ENCODE data around the gene ACTN1.
"Not testable (repeated sequence)": the region's sequence is repeated elsewhere in the genome, so short reads cannot be mapped to it uniquely, and the experiment has no call there.

ACTN1 gene

DNA sequence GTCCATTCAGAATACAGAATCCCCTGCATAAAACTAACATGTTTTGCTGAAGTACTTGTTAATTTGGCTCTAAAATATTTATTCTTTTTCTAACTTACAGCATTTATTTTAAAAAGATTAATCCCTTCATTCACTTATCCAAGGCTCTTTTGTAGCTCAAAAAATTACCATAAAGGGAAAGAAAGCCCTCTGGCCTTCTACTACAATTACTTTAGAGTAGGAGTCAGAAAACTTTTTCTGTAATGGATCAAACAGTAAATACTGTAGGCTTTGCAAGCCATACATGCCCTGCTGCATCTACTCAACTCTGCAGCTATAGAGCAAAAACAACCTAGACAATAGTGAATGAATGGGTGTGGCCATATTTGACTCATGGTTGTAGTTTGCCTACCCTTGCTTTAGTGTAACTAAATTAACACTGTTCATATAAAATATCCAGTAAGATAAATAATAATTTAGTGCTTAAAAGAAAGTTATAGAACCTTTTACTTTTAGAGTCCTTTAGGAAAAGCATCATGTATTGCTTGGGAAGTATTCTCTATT lies 112.0 kb downstream of the ACTN1 start:
- DNase-seq (ENCODE audit: low read depth in 1 of 2, low spot score in 1 of 2): no peak

- no peak for DNase-seq (ENCODE audit: low read depth in 1 of 2, low spot score in 1 of 2)
These were observed 113.6 kb downstream of the ACTN1 start for GRCh38 chr14:68865542-68865941.

DNA sequence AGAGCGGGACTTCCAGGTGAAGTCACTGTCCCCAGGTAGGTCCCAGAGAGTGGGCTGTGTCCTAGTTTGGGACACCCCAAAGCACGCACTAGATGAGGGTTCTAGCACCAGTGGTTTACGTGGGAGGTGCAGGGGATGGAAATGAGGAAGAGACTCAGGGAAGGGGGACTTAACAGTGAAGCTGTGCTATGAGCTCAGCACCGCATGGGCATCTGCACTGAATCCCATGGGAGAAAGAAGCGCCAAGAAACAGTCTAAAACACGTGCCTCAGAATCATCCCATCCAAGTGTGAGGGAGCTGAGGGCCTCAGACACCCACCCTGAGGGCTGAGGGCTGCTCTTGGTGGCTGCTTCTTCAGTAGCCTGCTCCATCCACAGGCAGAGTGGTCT lies 114.7 kb downstream of the ACTN1 start:
- no peak for DNase-seq (ENCODE audit: low read depth in 1 of 2, low spot score in 1 of 2)

DNA sequence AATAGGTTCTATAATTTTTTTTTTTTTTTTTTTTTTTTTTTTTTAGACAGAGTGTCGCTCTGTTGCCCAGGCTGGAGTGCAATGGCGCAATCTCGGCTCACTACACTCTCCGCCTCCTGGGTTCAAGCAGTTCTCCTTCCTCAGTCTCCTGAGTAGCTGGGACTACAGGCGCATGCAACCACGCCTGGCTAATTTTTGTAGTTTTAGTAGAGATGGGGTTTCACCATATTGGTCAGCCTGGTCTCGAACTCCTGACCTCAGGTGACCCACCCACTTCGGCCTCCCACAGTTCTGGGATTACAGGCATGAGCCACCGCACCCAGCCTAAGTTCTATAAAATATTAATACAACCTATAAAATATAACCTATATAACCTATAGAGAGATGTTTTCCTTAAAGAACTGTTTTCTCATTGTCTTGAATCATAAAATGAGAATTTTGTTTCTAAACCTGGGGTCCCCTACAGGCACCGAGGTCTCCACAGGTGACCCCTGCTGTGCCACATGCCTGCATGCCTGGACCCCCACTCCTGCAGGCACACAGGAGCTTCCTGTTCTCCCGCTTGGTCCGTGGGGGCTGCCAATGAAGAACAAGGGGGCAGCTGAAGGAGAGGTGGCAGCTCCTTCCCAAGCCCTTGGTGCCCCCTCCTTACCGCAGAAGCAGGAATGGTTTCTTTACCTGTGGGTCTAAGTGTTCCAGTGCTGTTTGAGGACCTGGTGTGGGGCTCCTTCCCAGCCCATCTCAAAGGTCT lies 115.3 kb downstream of the ACTN1 start:
- no peak for DNase-seq (ENCODE audit: low read depth in 1 of 2, low spot score in 1 of 2)

DNA sequence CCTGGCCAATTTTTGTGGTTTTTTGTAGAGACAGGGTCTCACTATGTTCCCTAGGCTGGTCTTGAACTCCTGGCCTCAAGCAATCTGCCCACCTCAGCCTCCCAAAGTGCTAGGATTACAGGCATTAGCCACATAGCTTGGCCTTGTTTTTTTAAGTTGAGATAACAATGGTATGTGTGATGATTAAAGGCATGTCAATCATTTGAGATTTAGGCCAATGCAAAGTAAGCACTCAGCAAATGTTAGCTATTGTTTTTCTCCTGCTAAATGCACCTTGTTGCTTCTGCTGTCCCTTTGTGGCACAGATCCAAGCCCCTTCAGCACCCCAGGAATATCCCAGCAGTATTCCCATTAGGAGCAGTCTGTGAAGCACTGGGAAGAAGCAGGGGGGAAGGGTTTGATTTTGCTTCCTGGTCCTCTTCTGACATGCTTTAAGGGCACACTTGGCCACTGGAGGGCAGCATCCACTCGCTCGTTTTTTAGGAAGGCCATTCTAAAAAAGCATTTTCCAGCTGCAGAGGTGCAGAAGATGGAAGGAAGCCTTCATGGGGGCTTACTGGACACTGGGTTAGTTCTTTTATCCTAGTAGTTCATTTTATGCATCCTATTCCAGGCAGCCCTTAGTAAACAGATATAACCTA lies 116.0 kb downstream of the ACTN1 start:
- peak; percentile 24 to 41 for DNase-seq (ENCODE audit: low read depth in 1 of 2, low spot score in 1 of 2)

DNA sequence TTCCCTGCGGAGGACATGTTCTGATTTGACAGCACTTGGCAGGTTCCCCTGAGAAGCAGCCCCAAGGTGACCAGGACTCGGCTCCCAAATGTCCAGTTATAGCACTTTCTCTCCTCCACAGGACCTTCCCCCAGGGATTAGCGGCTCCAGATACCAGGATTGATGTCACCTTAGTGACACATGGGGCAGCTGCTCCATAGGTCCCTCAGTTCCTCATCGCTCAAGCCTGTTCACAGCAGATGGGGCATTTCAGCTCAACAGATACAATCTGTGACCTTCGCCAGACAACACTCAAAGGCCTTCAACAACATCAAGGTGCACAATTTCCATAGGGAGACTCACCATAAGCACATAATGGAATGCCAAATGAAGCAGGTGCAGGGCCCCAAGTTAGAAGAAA lies 118.3 kb downstream of the ACTN1 start:
- DNase-seq (ENCODE audit: low read depth in 1 of 2, low spot score in 1 of 2): no peak

GRCh38 chr14:68857516-68858070 lies 121.5 kb downstream of the ACTN1 start:
- DNase-seq (ENCODE audit: low read depth in 1 of 2, low spot score in 1 of 2): no peak

- no peak for DNase-seq (ENCODE audit: low read depth in 1 of 2, low spot score in 1 of 2)
These were observed 122.5 kb downstream of the ACTN1 start for GRCh38 chr14:68856572-68856971.

GRCh38 chr14:68854421-68854820 lies 124.7 kb downstream of the ACTN1 start:
- DNase-seq (ENCODE audit: low read depth in 1 of 2, low spot score in 1 of 2): no peak

- DNase-seq (ENCODE audit: low read depth in 1 of 2, low spot score in 1 of 2): no peak
These were observed 125.4 kb downstream of the ACTN1 start for GRCh38 chr14:68853749-68854148.

DNA sequence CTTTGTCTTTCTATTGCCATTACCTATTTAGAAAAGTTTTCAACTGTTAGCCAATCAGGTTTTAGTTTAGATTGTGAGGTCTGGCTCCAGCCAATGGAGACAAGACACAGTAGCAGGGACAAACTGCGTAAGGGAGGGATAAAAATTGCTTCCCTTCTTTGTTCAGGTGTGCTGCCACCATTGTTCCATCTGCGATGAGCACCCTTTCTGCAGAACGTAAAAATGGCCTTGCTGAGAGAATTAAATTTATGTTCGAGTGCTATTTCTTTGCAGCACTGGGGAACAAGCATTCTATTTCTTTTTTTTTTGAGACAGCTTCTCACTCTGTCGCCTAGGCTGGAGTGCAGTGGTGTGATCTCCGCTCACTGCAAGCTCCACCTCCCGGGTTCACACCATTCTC lies 126.6 kb downstream of the ACTN1 start:
- not testable (repeated sequence) for DNase-seq (ENCODE audit: low read depth in 1 of 2, low spot score in 1 of 2)

GRCh38 chr14:68851078-68851477 lies 128.0 kb downstream of the ACTN1 start:
- DNase-seq (ENCODE audit: low read depth in 1 of 2, low spot score in 1 of 2): no peak

DNA sequence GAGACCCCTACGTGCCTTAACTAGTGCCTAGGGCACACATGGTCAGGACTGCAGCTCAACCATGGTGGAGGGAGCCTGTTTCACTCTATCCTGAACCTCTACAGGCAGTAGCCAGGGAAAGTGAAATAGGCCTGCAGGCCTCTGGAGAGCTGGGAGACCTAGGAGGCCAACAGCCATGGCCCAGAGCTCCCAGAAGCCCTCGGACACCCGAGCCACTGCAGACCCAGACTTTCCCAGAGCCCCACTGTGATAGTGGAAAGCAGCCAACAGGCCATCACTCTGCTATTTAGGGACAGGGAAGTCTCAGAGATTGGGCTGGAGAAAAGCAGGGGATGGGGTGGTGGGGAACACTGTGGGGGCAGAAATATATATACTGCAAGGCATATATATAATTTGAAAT lies 129.7 kb downstream of the ACTN1 start:
- no peak for DNase-seq (ENCODE audit: low read depth in 1 of 2, low spot score in 1 of 2)

DNA sequence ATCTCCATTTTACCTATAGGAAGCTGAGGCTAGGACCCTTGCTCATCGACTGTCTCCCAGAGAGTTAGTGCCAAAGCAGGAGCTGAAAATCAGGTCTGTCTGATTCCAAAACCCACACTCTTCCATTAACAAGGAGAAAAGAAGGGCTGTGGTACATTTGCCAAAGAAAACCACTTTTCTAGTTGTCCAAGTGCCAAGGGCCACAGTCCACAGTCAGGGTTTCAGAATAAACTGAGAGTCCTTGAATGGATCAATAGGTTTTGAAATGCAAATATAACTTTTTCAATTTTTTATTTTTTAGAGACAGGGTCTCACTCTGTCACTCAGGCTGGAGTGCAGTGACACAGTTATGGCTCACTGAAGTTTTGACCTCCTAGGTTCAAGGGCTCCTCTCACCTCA lies 130.8 kb downstream of the ACTN1 start:
- DNase-seq (ENCODE audit: low read depth in 1 of 2, low spot score in 1 of 2): no peak

DNA sequence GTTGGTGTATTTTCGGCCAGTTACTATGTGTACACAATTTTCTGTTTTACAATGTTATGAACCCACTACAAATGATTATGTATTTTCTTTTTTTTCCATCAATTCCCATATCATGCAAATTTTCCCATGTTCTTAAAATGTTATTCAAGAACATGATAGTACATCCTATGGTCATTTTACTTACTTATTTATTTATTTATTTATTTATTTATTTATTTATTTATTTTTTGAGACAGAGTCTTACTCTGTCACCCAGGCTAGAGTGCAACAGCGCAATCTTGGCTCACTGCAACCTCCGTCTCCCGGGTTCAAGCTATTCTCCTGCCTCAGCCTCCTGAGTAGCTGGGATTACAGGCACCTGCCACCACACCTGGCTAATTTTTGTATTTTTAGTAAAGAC lies 131.5 kb downstream of the ACTN1 start:
- not testable (repeated sequence) for DNase-seq (ENCODE audit: low read depth in 1 of 2, low spot score in 1 of 2)

- DNase-seq (ENCODE audit: low read depth in 1 of 2, low spot score in 1 of 2): no peak
These were observed 132.6 kb downstream of the ACTN1 start for GRCh38 chr14:68846466-68846865.

GRCh38 chr14:68844210-68844545 lies 134.9 kb downstream of the ACTN1 start:
- DNase-seq (ENCODE audit: low read depth in 1 of 2, low spot score in 1 of 2): no peak

DNA sequence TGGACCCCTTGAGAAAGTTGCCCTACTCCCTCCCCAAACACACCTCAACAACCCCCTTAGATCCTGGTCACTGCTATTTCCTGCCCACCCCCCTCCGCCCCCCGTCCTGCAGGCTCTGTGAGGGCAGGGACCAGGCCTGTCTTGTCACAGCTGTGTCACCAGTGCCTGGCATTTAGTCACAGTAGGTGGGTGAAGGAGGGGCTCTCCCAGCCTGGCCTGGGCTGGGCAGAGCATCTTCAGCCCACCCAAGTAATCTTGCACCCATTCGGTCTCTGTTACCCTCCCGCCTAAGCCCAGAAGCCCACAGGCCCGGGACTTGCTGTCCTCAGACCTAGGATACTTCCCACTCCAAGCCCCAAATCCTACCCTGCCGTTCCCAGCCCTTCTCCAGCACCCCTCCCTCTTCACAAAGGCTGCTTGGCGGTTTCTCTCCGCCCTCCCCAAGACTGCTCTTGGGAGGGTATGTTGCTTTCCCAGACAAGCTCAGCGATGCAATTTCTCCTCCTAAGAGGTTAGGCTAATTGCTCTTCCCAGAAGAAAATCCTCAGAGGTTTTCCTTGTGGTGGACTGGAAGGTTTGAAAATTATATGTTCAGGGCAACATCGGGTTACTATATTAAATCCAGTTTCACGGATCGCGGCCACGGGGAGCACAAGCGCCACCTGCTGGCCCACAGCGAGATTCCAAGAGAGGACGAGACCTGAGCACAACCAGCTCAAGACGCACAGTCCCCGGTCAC lies 135.5 kb downstream of the ACTN1 start:
- peak; percentile 64 to 71 for DNase-seq (ENCODE audit: low read depth in 1 of 2, low spot score in 1 of 2)

DNA sequence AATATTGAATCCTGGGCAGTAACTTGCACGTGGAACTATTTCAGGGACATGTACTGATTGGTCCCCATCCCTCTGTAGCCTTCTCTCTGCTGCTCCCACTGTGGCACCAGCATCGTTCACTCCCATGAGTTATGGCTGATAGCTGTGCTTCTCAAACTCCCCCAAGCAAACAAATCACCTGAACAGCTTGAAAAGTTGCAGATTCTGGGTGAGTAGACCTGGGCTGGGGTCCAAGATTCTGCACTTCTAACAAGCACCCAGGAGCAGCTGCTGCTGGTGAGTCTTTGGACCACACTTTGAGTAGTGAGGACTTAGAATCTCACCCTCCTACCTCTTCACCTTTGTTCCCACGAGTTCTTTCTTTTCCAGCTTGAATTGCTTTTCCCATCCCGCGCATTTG lies 136.8 kb downstream of the ACTN1 start:
- DNase-seq (ENCODE audit: low read depth in 1 of 2, low spot score in 1 of 2): no peak

DNA sequence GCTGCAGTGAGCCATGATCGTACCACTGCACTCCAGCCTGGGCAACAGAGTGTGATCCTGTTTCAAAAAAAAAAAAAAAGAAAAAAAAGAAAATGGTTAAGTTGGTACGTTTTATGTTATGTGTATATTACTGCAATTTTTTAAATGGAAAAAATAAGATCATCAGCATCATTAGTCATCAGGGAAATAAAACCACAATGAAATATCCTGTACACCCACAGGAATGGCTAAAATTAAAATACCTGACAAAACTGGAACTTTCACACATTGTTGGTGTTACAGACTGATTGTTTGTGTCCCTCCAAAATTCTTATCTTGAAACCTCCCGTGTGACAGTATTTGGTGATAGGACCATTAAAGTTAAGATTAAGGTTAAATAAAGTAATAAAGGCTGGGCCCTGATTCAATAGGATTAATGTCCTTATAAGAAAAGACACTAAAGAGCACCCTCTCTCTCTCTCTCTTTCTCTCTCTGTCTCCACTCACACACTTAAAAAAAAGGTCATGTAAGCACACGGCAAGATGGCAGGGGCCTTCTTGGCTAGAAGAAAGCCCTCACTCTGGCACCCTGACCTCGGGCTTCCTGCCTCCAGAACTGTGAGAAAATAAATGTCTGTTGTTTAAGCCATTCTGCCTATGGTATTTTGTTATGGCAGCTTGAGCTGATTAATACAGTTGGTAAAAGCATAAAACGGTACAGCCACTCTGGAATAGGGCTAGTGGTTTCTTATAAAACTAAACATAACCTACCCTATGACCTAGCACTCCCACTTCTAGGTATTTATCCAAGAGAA lies 137.9 kb downstream of the ACTN1 start:
- no peak for DNase-seq (ENCODE audit: low read depth in 1 of 2, low spot score in 1 of 2)

DNA sequence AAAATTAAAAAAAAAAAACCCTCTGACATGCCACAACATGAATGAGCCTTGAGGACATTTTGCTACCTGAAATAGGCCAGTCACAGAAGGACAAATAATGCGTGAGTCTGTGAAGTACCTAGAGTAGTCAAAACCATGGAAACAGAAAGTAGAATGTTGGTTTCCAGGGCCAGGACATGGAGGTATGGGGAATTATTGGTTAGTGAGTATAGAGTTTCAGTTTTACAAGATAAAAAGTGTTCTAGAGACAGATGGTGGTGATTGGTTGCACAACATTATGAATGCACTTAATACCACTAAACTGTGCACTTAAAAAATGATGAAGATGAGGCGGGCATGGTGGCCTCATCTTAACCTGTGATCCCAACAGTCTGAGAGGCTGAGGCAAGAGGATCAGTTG lies 138.6 kb downstream of the ACTN1 start:
- DNase-seq (ENCODE audit: low read depth in 1 of 2, low spot score in 1 of 2): no peak

All from activated CD4-positive, alpha-beta T cell treated with anti-CD3 and anti-CD28 coated beads, Interleukin-2, amount 50 U/mL, for 24 hours (primary cell).